GM18507 (cell line): ENCODE results near the gene NFATC4.

Source experiments
- DNase-seq: peaks from one replicate; pipeline ENCODE4 v3.0.0; 2011; ENCODE audit warnings: low read depth; ENCODE audit not compliant: insufficient read length; ENCODE audit errors: extremely low spot score
- FAIRE-seq: peaks from 2 replicates; lab custom pipeline; 2011; peaks lifted over from hg19 to GRCh38; lab: Jason Lieb, UNC

NFATC4 gene

DNA sequence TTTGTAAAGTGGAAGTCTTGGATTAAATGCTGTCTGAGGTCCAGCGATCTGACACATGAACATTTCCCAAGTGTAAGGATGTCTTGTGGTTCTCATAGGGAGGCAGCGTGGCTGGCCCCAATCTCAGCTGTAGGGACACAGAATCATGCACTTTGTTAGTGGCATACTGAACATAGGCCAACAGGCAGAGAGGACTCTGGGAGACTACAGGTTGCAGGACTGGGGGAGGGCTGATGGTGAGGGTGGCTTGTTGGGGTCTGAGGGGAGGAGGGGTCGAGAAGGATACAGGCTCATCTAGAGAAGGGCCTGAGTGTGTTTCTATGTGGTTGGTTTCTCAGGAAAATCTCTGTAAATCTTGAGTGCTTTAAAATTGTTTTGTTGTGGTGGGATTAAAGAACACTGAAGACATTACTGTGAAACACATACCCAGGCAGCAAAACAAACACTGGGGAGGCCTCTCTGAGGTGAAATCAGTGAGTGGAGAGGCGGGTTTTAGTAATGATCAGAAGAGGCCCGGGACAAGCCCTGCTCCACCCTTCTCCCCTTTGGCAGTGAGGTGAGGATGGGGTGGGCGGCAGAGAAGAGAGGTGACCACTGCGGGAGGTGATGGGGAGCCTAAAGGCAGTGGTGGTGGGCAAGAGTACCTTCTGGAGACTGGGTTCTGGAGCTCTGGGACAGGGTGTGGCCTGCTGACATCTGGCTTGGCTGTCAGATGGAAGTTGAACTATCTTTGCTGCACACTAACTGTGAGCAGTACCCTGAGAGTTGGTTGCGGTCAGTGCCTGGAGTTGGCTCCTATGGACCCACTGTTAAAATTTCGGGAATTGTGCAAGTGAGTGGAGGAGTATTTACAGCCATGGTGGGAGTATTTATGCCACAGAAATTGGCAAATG lies 34.1 kb downstream of the NFATC4 start:
- DNase-seq (no peak), FAIRE-seq (no peak)

DNA sequence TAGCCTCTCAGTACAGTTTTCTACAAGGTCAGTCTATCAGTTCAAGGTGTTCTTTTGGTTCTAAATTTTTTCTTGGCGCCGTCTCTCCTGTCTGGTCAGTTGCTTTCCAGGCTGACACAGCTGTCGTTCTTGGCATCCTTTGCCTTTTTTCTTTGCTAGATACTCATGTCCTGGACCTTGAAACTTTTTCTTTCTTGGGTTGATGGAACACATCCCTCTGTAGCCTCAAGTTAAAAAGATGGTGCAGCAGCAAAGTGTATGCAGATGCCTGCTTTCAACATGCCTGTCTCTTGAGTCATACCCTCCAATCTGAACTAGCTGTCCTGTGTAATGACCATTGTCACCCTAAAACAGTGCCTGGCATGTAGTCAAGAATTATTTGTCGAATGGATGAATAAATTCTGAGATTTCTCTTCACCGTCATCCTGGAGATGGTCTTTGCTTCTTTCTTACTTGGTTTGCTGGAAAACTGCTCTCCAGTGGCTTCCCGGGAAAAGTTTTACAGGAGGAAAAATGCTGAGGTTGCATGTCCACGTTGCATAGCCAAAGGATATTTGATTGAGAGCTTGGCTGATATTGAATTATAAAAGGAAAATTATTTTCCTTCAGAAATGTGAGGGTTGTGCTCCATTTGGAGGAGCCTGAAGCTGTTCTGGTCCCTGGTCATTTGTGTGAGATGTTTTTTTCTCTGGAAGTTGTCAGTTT lies 35.5 kb downstream of the NFATC4 start:
- DNase-seq = no peak
- FAIRE-seq = no peak

DNA sequence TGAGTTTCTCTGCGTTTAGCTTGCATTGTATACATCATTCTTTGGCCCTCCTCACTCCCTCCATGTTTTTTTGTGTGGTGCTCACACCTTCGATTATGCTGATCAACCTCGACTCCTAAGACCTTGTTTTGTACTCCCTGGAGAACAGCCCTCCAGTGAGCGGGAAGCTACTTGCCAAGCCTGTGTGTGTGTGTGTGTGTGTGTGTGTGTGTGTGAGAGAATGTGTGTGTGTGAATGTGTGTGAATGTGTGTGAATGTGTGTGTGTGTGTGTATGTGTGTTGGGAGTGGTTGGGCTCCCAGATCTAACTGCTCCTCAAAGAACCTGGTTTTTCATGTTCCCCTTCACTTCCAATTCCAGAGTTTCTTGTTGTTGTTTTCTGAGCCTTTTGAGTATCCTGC lies 36.8 kb downstream of the NFATC4 start:
- FAIRE-seq (no peak), DNase-seq (no peak)

DNA sequence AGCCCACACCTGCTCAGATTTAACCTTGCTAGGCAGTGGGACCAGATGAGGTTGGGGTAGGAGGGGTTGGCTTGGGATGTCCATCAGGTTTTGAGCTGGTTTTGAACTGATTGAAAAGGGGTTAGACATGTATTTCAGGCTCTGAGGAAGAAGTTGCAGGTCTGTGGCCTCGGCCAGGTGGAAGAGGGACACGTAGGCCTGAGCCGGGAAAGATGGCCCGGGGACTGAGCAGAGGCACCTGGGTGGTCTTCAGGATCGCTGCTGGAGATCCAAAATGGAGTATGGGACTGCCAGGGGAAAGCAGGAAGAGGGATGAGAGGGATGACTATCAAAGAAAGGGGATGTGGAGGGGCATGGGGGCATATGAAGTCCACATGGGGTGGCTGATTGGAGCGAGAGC lies 38.4 kb downstream of the NFATC4 start:
- FAIRE-seq = no peak
- DNase-seq = no peak

DNA sequence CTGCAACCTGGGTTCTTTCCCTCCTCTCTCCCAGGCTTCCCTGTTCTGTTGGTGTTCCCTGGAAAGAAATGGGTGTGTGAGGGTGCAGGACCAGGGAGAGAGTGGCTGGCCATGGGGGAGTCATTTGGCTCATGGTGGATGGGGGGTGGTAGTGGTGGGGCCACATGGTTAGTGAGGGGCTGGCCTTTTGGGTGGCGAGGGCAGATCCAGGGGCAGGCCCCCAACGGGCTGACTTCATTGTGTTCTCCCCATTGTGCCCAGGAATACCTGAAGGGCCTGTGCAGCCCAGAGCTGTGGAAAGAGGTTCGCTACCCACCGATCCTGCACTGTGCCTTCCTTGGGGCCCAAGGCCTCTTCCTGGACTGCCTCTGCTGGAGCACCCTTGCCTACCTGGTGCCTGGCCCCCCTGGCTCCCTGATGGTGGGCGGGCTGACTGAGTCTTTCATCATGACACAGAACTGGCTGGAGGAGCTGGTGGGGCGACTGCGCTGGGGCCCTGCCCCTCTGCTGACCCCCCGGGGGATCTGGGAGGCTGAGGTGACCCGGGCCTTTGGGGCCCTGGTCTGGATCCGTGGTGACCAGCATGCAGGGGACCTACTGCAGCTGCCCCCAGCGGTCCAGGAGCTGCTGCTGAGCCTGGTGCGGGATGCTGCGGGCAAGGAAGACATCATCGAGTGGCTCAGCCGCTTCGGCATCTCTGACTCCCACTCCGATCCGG lies 39.8 kb downstream of the NFATC4 start:
- FAIRE-seq = no peak
- DNase-seq = no peak

DNA sequence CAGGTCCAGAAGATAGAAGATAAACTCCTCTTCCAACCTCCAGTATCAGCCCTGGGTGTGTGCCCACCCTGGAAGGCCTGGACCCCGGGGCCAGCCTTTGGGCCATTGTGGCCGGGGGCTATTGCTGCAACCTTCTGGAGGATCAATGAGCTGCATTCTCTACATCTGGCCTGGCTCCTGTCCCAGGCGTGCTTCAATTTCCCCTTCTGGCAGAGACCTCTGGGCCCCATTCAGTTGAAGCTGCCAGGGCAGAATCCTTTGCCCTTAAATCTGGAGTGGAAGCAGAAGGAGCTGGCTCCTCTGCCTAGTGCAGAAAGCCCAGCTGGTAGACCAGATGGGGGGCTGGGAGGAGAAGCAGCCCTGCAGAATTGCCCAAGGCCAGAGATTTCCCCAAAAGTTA lies 40.8 kb downstream of the NFATC4 start:
- no peak for DNase-seq
- no peak for FAIRE-seq

DNA sequence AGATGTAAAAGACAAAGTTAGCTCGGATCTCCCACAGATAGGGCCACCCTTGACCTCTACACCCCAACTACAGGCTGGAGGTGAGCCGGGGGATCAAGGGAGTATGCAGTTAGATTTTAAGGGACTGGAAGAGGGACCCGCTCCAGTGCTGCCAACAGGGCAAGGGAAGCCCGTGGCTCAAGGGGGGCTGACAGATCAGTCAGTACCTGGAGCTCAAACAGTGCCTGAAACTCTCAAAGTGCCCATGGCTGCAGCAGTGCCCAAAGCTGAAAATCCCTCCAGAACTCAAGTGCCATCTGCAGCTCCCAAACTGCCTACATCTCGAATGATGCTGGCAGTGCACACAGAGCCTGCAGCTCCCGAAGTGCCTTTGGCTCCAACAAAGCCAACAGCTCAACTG lies 41.2 kb downstream of the NFATC4 start:
- FAIRE-seq (no peak), DNase-seq (no peak)

DNA sequence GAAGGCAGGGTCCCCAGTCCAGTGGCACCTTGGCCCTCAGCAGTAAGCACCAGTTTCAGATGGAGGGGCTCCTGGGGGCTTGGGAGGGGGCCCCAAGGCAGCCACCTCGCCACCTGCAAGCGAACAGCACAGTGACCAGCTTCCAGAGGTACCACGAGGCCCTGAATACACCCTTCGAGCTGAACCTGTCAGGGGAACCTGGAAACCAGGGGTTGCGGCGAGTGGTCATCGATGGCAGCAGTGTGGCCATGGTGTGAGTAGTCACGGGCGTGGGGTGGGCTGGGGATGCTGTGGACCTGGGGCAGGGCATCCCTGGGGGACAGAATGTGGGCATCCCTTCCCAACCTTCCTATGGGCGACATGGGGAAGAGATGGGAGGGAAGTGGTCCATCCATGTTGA lies 42.0 kb downstream of the NFATC4 start:
- FAIRE-seq (no peak), DNase-seq (no peak)

DNA sequence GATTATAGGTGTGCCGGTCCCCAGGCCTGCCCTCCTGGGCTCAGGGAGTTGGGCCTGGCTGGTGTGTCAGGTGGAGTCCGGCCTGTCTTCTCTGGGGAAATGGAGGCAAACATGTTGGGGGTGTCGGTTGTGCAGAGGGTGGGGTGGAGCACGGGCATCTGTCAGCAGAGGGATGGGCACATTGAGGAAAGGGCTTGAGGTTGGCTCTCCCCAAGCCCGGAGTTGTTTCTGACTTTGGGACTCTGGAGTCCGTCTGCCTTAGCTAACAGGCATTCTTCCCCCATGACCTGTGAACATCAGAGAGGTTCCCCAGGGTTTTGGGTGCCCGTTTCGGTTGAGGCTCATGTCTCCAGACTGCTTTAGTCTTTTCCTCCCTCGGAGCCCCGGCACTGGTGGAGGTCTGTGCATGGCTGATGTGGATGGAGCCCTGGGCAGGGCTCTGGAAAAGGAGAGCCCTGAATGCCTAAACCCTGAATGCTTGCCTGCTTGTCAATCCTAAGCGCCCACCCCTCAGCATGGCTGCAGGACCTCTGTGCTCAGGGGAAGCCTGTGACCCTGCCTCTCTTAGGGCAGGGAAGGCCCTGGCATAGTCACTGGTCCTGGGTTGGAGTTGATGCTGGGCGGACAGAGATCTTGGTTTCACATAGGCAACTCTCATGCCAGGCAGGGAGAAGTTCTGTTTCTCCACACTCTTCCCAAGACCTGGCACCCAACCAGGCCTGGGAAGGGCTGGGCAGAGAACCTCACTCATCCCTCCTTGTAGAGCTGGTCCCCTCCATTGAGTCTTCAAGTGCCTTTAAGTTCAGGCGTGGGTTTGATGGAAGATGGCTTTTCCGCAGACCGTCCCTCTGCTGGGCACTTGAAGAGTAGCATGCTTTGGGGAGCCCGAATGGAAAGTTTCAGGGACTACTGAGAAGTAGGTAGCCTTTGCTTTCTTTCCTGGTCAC lies 43.7 kb downstream of the NFATC4 start:
- FAIRE-seq = peak; percentile 88

DNA sequence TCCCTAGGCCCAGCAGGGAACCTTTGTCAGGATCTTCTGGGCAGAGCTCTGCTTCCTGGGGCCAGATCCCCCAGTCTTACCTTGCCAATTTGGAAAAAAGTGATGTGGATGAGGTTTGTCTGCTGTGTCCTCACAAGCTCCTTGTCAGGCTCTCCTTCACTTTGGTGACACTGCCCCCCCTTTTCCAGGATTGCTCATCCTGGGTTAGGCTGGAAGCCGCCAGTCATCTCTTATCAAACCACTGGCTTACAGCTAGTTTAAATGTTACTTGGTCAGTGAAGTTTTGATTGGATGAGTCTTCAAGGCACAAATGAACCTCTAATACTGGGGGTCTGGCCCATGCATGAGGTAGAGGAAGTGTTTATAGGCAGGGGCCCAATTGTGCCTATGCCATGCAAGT lies 46.1 kb downstream of the NFATC4 start:
- no peak for FAIRE-seq
- DNase-seq = no peak

More for the DNA sequence above, 43.7 kb downstream of the NFATC4 start:
- DNase-seq = peak; percentile 49

DNA sequence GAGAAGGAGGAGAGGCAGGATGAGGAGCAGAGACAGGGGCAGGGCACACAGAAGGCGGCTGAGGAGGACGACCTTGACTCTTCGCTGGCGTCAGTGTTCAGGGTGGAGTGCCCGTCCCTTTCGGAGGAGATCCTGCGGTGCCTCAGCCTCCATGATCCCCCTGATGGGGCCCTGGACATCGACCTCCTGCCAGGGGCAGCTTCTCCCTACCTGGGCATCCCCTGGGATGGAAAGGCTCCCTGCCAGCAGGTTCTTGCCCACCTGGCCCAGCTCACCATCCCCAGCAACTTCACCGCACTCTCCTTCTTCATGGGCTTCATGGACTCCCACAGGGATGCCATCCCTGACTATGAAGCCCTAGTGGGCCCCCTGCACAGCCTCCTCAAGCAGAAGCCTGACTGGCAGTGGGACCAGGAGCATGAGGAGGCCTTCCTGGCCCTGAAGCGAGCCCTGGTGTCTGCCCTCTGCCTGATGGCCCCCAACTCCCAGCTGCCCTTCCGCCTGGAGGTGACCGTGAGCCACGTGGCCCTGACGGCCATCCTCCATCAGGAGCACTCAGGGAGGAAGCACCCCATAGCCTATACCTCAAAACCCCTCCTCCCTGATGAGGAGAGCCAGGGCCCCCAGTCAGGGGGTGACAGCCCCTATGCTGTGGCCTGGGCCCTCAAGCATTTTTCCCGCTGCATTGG lies 46.9 kb downstream of the NFATC4 start:
- no peak for DNase-seq
- no peak for FAIRE-seq

DNA sequence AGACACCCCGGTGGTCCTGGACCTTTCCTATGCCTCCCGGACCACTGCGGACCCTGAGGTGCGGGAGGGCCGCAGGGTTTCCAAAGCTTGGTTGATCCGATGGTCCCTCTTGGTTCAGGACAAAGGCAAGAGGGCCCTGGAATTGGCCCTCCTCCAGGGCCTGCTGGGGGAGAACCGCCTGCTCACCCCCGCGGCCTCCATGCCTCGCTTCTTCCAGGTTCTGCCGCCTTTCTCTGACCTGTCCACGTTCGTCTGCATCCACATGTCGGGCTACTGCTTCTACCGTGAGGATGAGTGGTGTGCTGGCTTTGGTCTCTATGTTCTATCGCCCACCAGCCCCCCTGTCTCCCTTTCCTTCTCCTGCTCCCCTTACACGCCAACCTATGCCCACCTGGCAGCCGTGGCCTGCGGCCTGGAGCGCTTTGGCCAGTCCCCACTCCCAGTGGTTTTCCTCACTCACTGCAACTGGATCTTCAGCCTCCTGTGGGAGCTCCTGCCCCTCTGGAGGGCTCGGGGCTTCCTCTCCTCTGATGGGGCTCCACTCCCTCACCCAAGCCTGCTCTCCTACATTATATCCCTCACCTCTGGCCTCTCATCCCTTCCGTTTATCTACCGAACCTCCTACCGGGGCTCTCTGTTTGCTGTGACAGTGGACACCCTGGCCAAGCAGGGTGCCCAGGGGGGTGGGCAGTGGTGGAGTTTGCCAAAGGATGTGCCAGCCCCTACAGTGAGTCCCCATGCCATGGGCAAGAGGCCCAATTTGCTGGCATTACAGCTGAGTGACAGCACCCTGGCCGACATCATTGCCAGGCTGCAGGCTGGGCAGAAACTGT lies 47.7 kb downstream of the NFATC4 start:
- FAIRE-seq (no peak), DNase-seq (no peak)

DNA sequence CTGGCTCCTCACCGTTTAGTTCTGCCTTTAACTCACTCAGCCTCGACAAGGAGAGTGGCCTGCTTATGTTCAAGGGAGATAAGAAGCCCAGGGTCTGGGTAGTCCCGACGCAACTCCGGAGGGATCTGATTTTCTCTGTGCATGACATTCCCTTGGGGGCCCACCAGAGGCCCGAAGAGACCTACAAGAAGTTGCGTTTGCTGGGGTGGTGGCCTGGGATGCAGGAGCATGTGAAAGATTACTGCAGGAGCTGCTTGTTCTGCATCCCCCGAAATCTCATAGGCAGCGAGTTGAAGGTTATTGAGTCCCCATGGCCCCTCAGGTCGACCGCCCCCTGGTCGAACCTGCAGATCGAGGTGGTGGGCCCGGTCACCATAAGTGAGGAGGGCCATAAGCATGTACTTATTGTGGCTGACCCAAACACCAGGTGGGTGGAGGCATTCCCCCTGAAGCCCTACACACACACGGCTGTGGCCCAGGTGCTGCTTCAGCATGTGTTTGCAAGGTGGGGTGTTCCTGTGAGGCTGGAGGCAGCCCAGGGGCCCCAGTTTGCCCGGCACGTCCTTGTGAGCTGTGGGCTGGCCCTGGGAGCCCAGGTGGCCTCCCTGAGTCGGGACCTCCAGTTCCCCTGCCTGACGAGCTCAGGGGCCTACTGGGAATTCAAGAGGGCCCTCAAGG lies 48.4 kb downstream of the NFATC4 start:
- DNase-seq (no peak), FAIRE-seq (no peak)

DNA sequence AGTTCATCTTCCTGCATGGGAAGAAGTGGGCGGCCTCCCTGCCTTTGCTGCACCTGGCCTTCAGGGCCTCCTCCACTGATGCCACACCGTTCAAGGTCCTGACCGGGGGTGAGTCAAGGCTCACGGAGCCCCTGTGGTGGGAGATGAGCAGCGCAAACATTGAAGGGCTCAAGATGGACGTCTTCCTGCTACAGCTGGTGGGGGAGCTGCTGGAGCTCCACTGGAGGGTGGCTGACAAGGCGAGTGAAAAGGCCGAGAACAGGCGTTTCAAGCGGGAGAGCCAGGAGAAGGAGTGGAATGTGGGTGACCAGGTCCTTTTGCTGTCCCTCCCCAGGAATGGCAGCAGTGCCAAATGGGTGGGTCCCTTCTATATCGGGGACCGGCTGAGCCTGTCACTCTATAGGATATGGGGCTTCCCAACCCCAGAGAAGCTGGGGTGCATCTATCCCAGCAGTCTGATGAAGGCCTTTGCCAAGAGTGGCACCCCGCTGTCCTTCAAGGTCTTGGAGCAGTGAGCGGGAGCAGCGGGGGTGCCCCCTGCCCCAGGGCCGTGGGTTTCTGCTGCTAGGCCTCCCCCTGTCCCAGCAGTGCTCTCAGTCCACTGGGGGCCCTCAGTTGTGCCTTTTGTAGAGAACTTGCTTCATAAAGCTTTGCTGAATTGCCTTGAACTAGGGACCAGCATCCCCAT lies 49.1 kb downstream of the NFATC4 start:
- no peak for FAIRE-seq
- DNase-seq = no peak

DNA sequence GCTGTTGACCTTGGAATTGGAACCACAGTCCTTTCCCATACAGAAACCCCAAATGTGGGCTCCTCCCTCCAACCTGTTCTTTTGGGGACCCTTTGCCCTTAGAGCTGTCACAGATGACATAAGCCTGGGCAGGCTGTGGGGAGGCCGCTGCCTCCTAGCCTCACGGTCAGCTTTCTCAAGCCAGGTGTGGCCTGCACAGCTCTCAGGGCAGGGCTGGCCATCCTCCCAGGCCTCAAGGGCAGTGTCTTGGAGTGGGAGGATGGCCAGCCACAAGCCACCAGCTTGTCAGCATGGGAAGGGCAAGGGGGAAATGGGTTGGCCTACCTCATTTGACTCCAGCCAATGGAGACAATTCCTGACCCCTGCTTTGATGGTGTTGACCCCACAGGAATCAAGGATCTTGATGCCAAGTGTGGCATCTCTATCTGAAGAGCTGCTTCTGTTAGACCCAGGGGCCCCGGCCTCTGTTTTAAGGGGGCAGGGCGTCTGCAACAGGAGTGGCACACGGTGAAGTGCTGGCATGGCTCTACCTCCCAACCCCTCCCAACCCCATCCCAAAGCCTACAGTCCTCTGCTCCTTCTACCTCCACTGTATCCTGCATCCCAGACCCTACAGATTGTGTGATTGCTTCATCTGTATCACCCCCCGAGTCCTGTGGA lies 50.0 kb downstream of the NFATC4 start:
- FAIRE-seq (no peak), DNase-seq (no peak)

DNA sequence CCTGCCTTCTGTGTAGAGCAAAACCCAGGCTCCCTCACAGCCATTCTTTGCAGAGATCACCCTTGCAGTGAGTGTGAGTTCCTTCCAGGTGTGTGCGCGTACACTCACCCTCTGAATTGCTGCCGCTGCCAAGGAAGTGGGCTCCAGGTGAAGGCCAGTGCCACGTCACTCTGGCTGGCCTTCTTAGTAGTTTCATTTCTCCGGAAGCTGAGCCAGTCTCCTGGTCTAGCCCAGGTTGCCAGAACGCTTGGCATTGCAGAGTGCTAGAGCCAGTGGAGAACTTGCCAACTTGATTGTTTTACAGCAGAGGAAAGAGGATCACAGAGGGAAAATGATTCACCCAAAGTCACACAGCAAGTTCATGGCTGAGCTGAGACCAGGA lies 50.5 kb downstream of the NFATC4 start:
- FAIRE-seq (no peak), DNase-seq (no peak)
